Stimulated activated CD8-positive, alpha-beta memory T cell treated with anti-CD3 and anti-CD28 coated beads, Interleukin-4, amount 100 ng/mL, for 1 hour (primary cell): ENCODE results near the gene SKA1.

ENCODE experiments used
- DNase-seq, 2 donors: peaks; one replicate each; pipeline ENCODE4 v3.0.0-alpha.2; 2020; ENCODE audit warnings: low read depth in 2 of 2, low spot score in 1 of 2

The SKA1 gene, protein sequence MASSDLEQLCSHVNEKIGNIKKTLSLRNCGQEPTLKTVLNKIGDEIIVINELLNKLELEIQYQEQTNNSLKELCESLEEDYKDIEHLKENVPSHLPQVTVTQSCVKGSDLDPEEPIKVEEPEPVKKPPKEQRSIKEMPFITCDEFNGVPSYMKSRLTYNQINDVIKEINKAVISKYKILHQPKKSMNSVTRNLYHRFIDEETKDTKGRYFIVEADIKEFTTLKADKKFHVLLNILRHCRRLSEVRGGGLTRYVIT

GRCh38 chr18:50374753-50375391 is at the start of gene SKA1:
Gene SKA1, plus strand, starts transcription at chr18:50375046. Its CDS starts 785 bp downstream, at chr18:50375831.
- DNase-seq: peak; percentile 70 to 82

- no peak for DNase-seq
These were observed 46.9 kb upstream of the SKA1 start for GRCh38 chr18:50327983-50328382.

DNA sequence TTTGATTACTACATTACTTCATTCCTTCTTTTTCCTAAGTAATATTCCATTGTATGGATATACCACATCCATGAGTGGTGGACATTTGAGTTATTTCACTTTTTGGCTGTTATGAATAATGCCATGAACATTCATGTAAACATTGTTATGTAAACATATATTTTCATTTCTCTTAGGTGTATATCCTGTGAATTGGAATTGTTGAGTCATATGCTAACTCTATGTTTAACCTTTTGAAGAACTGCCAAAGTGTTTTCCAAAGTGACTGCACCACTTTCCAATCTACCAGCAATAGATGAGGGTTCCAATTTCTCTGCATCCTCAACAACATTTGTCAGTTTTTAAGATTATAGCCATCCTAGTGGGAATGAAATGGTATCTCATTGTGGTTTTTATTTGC is 44.7 kb upstream of the SKA1 start:
- DNase-seq: no peak

GRCh38 chr18:50331691-50332090 is 43.2 kb upstream of the SKA1 start:
- no peak for DNase-seq

DNA sequence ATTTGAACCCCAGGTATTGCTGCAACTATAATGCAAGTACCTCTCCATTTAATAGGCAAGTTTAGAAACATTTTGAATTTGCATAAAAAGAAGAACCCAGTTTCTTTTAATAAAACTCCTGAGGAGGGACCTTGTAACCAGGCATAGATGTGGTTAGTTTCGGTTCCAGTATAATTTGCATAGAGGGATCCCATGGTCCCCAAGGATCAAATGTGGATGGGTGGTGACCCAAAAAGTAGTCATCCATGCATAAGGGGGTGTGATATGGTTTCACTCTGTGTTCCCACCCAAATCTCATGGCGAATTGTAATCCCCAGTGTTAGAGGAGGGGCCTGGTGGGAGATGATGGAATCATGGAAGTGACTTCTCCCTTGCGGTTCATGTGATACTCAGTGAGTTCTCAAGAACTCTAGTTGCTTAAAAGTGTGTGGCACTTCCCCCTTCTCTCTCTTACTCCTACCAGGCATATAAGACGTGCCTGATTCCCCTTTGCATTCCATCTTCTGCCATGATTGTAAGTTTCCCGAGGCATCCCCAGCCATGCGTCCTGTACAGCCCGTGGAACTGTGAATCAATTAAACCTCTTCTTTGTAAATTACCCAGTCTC is 40.2 kb upstream of the SKA1 start:
- DNase-seq: no peak

- DNase-seq: no peak
These were observed 36.7 kb upstream of the SKA1 start for GRCh38 chr18:50338122-50338521.

DNA sequence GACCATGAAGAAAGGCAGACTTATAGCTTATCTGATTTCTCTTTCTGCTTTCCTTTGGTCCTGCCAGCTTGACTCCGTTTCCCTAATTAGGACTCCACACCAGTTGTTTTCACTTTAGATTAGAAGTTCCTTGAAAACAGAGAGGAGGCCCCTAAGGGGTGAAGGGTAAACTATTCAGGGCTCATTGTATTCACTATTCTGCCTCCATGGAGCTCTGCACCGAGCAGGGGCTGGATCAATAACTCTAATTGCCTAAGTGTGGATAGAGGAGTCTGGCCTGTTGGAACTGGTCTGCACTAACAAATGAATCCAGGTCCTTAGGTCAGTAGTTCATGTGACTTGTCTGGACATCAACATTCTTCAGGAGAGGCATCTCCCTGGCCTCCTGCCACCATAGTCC is 36.1 kb upstream of the SKA1 start:
- no peak for DNase-seq

DNA sequence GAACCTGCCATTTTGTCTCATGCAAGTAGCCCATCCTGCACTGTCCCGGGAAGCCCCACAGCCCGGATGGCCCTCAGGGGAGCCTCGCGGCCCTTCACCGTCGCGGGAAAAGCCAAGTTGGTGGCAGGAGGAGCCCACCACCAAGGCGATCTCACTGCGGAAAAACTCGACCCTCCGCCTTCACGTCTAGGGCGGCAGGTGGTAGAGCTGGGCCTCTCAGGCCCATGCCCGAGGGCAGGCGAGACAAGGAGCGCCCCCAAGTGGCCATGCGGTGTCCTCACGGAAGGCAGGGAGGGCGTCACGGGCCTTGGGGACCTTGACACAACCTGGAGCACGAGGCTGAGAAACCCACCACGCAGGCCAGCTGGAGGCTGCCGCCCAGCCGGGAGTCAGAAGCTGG is 34.8 kb upstream of the SKA1 start:
- no peak for DNase-seq

- DNase-seq: no peak
These were observed 33.4 kb upstream of the SKA1 start for GRCh38 chr18:50341443-50341842.

DNA sequence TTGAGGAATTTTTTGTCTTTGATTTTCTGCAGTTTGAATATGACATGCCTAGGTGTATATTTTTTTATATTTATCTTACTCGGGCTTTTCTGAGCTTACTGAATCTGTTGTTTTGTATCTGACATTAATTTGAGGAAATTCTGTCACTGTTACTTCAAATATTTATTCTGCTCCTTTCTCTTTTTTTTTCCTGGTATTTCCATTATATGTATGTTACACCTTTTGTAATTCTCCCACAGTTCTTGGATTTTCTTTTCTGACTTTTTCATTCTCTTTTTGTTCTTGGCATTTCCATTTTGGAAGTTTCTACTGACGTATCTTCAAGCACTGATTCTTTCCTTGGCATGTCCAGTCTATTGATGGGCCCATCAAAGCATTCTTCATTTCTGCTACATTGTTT is 24.1 kb upstream of the SKA1 start:
- no peak for DNase-seq

- no peak for DNase-seq
These were observed 18.6 kb upstream of the SKA1 start for GRCh38 chr18:50356036-50356945.

DNA sequence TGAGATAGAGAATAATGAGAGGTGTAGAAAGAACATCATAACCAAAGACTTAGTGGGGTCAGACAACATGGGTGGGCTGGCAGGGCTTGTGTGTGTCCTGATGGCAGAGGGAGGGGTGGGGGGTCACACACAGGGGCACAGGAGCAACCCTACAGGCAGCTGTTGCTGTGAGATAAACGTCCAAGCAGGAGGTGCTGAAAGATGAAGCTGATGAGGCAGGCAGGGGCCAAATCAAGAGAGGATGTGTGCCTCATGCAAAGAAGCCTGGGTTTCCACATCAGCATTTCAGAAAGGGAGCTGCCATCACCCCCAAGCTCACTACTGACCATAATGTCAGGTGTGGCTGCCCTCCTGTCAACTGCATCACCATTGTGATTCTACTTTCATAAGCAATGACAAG is 16.0 kb upstream of the SKA1 start:
- DNase-seq: no peak

GRCh38 chr18:50359806-50360205 is 15.0 kb upstream of the SKA1 start:
- no peak for DNase-seq

GRCh38 chr18:50360611-50361010 is 14.2 kb upstream of the SKA1 start:
- DNase-seq: no peak

- no peak for DNase-seq
These were observed 5.2 kb upstream of the SKA1 start for GRCh38 chr18:50369672-50370071.

DNA sequence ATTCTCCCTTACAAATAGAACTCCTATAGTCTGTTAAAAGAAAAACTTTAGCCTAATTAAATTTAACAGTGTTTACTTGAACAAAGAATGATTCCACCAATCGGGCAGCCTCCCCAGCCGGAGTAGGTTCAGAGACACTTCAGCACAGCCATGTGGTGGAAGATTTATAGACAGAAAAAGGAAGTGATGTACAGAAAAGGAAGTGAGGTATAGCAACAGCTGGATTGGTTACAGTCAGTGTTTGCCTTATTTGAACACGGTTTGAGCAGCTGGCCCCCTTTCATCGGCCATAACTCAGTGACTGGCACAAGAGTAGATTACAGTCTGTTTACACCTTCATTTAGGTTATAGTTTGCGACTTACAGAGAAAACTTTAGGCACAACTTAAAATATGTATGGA is 2.1 kb upstream of the SKA1 start:
- DNase-seq: no peak

GRCh38 chr18:50373561-50374219 is 1.2 kb upstream of the SKA1 start:
- DNase-seq: no peak

DNA sequence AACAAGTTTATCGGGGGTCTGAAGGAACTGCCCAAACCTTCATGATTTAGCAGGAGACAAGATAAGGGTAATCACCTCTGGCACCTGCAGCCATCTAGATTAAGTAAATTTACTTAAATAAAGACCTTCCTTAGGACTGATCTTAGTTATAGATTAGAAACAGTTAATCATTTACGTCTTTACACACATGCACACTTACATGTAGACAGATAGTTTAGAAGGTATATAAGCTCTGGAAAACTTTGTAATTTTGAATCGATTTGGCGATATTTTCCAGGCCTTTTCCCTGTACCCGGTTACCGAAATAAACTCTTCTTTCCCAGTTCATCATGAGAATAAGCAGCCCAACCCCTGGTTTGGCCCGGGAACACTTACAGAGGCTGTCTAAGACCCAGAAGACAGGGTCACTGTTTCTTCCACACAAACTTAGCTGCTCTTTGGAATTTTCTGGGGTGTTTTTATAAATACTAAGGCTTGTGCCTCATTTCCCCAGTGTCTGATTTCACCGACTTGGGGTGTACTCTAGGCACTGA is 560 bp upstream of the SKA1 start:
- no peak for DNase-seq

DNA sequence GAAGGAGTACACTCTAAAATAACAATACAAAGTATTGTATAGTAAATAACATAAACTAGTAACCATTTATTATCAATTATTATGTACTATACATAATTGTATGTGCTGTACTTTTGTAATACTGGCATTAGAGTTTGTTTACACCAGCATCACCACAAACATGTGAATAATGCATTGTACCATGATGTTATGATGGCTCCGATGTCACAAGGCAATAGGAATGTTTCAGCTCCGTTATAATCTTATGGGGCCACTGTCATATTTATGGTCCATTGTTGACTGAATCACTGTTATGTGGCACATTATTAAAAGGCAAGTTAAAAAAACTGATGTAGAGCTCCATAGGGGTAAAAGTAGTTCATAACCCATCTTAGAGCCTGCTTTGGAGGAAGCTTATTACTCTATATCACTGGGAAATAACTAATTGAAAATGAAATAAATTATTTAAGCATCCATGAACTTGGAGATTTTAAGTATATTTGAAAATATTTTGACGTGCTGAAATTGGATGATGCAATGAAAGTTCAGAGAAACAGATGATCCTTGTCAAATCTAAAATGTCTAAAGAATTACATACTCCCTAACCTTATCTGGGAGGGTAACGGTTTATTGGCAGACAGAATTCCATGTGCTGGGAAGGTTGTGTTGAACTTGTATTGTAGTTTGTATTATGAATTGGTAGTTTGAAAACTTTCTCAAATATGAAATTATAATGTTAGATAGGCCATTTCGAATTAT is 2.4 kb downstream of the SKA1 start:
- DNase-seq: no peak

DNA sequence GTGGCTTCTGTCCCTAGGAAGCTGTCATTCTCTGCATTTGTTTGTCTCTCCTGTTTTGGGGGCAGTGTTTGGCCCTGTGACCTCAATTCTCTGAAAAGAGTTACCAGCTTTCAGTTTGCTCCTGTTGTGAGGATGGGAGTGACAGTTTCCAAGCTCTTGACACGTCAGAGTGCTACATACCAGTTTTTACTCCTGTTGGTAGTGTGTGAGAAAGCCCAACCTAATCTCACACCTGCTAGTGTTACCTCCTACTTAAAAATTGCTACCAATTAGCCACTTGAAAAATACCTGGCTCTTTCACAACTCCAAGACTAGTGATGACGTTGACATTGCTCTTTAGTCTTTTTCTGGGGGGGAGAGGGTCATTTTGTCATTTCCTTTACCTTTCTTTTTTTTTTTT is 14.1 kb downstream of the SKA1 start:
- DNase-seq: no peak
